ENCODE data around the gene GRIK2. TPM values are rescaled to one million over a fixed set of nuclear protein-coding genes. Genes with fewer than 3 reads are reported as not detected.

GRIK2 gene
- total RNA-seq, 3 donors from 2014 or later: 1.1 to 3.7 TPM; not detected in 1

- TF ChIP-seq, protein P1, sequence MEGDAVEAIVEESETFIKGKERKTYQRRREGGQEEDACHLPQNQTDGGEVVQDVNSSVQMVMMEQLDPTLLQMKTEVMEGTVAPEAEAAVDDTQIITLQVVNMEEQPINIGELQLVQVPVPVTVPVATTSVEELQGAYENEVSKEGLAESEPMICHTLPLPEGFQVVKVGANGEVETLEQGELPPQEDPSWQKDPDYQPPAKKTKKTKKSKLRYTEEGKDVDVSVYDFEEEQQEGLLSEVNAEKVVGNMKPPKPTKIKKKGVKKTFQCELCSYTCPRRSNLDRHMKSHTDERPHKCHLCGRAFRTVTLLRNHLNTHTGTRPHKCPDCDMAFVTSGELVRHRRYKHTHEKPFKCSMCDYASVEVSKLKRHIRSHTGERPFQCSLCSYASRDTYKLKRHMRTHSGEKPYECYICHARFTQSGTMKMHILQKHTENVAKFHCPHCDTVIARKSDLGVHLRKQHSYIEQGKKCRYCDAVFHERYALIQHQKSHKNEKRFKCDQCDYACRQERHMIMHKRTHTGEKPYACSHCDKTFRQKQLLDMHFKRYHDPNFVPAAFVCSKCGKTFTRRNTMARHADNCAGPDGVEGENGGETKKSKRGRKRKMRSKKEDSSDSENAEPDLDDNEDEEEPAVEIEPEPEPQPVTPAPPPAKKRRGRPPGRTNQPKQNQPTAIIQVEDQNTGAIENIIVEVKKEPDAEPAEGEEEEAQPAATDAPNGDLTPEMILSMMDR (IDR thresholded peaks at IDR 0.05): no peak
- TF ChIP-seq POLR2AphosphoS5 (IDR thresholded peaks at IDR 0.05): no peak
- no peak for TF ChIP-seq POLR2A (IDR thresholded peaks at IDR 0.05)
- intact Hi-C loops (cut with DNase I; ENCODE audit: low total_unique reads): no loop called here
Measured at GRCh38 chr6:101921829-101922450, 528.4 kb downstream of the GRIK2 start.

DNA sequence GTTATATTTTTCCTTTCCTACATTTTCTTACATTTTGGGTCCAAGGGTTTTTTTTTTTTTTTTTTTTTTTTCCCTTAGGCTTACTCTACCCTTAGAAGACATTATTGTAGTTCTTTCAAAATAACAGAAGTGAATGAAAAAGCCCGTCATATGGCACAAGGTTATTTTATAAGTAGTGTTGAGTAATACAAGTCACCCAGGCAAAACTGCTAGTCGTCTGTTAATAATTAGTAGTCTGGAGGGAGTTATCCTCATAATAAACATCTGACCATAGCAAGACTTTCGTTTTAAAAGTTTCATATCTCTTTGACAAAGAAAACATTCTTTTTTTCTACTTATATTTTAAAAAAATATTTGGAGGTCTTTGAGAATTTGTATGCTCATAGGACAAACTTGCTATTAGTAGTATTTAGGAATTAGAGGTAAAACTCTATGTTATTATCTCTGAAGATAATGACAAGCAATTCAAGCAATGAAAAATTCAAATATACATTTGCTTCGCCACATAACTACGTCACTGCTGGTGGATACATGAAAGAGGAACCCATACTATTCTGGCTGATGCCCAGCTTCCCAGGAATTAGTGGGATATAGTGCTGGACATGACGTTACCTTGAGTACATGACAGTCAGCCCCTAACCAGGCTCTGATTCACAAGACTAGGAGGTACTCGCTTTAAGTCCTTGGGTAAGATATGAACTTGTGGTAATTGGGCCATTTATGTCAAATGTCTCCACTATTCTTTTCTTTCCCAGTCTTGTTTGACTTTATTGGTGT, 532.8 kb downstream of the GRIK2 start:
- no peaks in the 10 kb centered on the region for H3K36me3 ChIP-seq
- no peak overlapping the region for H3K4me3 ChIP-seq
- intact Hi-C loops (cut with DNase I; ENCODE audit: low total_unique reads): no loop called here
- H3K27ac ChIP-seq: no peak overlapping the region
- H3K27me3 ChIP-seq: no peaks in the 10 kb centered on the region
- no peaks in the 10 kb centered on the region for H3K4me1 ChIP-seq
- no peak for TF ChIP-seq POLR2AphosphoS5 (IDR thresholded peaks at IDR 0.05)
- DNase-seq (ENCODE audit: low spot score in 2 of 2): no peak
- H3K9me3 ChIP-seq: peaks cover 0 to 4% of the 10 kb centered on the region in 2 donors

More at GRCh38 chr6:101921829-101922450, 528.4 kb downstream of the GRIK2 start:
- no peaks in the 10 kb centered on the region for H3K4me1 ChIP-seq
- H3K27ac ChIP-seq: no peak overlapping the region
- H3K4me3 ChIP-seq: no peak overlapping the region
- H3K27me3 ChIP-seq: no peaks in the 10 kb centered on the region
- H3K36me3 ChIP-seq: no peaks in the 10 kb centered on the region
- no peak for DNase-seq (ENCODE audit: low spot score in 2 of 2)
- no peaks in the 10 kb centered on the region for H3K9me3 ChIP-seq

- H3K36me3 ChIP-seq: no peaks in the 10 kb centered on the region
- intact Hi-C loops (cut with DNase I; ENCODE audit: low total_unique reads): no loop called here
Measured at GRCh38 chr6:101931766-101932165, 538.3 kb downstream of the GRIK2 start.

DNA sequence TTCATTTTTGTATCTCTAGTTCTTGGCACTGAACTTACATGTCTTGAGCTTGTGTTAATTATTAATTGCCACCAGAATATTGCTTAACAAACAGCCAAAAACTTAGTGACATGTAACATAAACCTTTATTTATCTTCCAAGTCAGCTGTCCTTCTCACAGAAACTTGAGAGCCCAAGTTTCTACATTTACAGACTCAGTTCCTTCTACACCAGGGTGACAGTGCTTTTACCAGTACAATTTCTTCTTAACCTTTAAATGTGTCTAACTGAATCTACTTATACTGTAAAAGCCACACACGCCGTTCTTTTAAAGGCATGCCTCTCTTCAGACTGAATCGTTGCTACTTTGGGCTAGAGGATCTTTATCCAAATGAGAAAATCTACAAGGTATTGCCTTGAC, 539.2 kb downstream of the GRIK2 start:
- Histone ChIP-seq H3K36me3 (no peaks in the 10 kb centered on the region), H3K27me3 (no peaks in the 10 kb centered on the region), H3K9me3 (peaks cover 0 to 4% of the 10 kb centered on the region in 2 donors), H3K4me1 (no peaks in the 10 kb centered on the region), H3K27ac (no peak overlapping the region), H3K4me3 (no peak overlapping the region)
- no peak for TF ChIP-seq POLR2AphosphoS5 (IDR thresholded peaks at IDR 0.05)
- TF ChIP-seq, protein P1 (IDR thresholded peaks at IDR 0.05): no peak
- no peak for TF ChIP-seq POLR2A (IDR thresholded peaks at IDR 0.05)
- DNase-seq (ENCODE audit: low spot score in 2 of 2): no peak
- intact Hi-C loops (cut with DNase I; ENCODE audit: low total_unique reads): no loop called here

More at GRCh38 chr6:101931766-101932165, 538.3 kb downstream of the GRIK2 start:
- H3K27me3 ChIP-seq: no peaks in the 10 kb centered on the region
- no peaks in the 10 kb centered on the region for H3K4me1 ChIP-seq
- DNase-seq (ENCODE audit: low spot score in 2 of 2): no peak
- no peak overlapping the region for H3K4me3 ChIP-seq
- H3K27ac ChIP-seq: no peak overlapping the region
- H3K9me3 ChIP-seq: peaks cover 0 to 4% of the 10 kb centered on the region in 2 donors
- TF ChIP-seq POLR2AphosphoS5 (IDR thresholded peaks at IDR 0.05) (no peak), POLR2A (IDR thresholded peaks at IDR 0.05) (no peak)
- TF ChIP-seq, protein P1 (IDR thresholded peaks at IDR 0.05): no peak

DNA sequence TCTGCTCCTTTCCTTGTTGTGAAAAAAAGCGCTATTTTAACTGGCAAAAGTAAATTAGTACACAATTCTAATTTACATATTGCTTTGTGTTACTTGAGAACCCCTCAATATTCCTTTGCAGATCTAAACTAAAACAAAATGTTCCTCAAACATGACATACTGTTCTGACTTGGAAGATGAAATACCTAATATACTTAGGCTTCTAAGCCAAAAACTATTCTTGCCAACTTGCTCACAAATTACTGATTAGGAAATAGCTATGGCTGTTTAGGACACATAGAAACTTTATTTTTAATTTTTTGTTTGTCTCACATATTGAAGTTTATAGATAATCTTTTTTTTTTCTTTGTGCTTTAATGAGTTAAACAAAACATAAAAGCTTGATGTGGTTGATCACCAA, 542.2 kb downstream of the GRIK2 start:
- Histone ChIP-seq H3K4me1 (no peaks in the 10 kb centered on the region), H3K27me3 (no peaks in the 10 kb centered on the region), H3K27ac (no peak overlapping the region), H3K9me3 (no peaks in the 10 kb centered on the region), H3K4me3 (no peak overlapping the region), H3K36me3 (no peaks in the 10 kb centered on the region)
- intact Hi-C loops (cut with DNase I; ENCODE audit: low total_unique reads): no loop called here
- TF ChIP-seq POLR2AphosphoS5 (IDR thresholded peaks at IDR 0.05) (no peak), POLR2A (IDR thresholded peaks at IDR 0.05) (no peak)
- TF ChIP-seq, protein P1 (IDR thresholded peaks at IDR 0.05): no peak
- no peak for DNase-seq (ENCODE audit: low spot score in 2 of 2)
